Left ventricle myocardium superior (tissue), 1 donor: ENCODE results near the gene STX7. TPM values are rescaled to one million over a fixed set of nuclear protein-coding genes. Genes with fewer than 3 reads are reported as not detected.

Experiments
- ATAC-seq: fragments of 200-7000 bp; cut with Tn5 transposase; one replicate; pipeline ENCODE4 v1.9.1; 2020; ENCODE audit warnings: mild to moderate bottlenecking, moderate library complexity
- DNase-seq: peaks from one replicate; pipeline ENCODE4 v3.0.0-alpha.2; 2020
- intact Hi-C: fragments of 100-400 bp; cut with micrococcal nuclease; formaldehyde crosslinking; loops from one replicate; pipeline ENCODE4 v1.11.0; 2022
- total RNA-seq: library from RNA; stranded (reverse); fragmentation: NEBNext Ultra II Directional; extraction: Animal tissue kit (Norgen Biotek cat#: 25700); gene quantifications from one replicate; pipeline ENCODE4 v1.2.1, GENCODE V29; 2021
- donor health status: DM: no; HTN: yes; CAD: no; lungs with severe emphysema.

Gene STX7
- total RNA-seq, 1 donor from 2014 or later, result 59.0 TPM

DNA sequence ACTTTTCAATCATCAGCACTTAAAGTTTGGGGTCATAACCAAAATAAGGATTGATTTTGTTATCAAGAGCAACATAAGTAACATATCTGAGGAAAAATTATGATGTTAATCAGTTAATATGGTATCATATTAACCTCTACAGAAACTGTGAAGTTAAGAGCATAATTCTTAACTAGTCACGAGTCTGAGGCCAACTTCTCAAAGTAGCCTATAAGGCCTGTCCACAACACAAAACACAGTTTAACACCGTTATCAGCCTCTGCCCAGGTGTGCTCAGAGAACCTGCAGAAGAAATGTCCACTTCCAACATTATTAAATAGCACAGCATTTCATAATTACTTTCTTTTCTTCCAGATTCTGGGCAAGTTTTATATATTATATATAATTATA lies 1.1 kb downstream of the STX7 start:
- DNase-seq (no peak), ATAC-seq (no peak)
- intact Hi-C loops, result no loop called here

DNA sequence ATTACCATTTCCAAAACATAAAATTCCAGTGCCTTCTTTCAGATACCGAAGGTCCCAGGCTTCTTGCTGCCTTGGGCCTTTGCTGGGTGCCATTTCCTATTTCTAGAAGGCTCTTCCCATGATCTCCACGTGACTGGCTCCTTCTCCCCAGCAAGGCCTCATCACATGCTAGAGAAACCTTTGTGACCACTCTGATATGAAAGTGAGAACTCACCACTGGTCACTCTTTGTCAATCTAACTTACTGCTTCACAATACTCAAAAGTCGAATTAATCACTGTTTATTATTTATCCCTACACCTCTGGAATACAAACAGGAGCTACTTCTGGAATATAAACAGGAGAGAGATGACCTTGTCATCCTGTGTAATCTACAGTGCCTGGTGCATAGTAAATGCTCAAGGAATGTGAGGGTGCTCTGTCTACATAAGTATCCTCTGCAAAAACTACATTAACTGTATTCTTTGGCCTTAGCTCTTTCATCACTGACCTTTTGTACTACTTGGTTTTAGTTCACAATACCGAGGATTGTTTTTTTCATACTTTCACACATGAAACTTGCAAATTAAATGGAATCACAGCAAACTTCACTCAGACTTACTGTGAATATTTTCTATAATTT lies 1.6 kb downstream of the STX7 start:
- DNase-seq (no peak), ATAC-seq (no peak)
- intact Hi-C loops, result no loop called here

DNA sequence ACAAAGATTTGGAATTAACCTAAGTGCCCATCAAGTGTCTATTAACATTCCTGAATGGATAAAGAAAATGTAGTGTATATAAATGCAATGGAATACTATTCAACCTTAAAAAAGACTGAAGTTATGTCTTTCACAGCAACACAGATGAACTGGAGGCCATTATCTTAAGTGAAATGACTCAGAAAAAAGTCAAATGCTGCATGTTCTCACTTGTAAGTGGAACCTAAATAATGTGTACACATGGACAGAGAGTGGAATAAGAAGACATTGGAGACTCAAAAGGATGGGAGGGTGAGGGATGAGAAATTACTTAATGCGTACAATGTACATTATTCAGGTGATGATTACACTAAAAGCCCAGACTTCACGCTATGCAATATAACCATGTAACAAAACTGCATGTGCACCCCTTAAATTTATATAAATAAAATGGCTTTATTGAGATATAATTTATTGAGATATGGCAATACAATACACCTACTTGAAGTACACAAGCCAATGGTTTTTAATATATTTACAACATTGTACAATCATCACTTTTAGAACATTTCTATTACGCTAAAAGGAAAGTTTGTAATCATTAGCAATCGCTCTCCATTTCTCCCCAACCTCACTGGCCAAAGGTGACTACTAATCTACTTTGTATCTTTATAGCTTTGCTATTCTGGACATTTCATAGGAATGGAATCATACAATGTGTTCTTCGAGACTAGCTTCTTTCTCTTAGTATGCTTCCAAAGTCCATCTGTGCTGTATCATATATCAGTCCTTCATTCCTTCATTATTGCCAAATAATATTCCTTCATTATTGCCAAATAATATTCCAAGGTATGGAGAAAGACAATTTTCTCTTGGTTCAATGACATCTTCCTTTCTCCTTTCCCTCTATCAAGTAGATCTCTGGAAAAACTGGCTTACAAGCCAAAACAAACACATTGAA lies 5.8 kb downstream of the STX7 start:
- intact Hi-C loops, result no loop called here
- ATAC-seq (no peak), DNase-seq (no peak)

DNA sequence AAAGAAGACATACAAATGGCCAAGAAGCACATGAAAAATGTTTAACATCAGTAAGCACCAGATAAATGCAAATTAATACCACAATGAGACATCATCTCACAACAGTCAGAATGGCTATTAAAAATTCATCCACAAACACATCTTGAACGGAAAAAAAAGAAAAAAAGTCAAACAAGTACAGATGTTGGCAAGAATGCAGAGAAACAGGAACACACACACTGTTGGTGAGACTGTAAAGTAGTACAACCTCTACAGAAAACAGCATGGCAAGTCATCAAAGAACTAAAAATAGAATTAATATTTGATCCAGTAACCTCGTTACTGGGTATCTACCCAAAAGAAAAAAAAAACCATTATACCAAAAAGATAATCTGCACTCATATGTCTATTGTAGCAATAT lies 6.5 kb downstream of the STX7 start:
- DNase-seq (no peak), ATAC-seq (no peak)
- intact Hi-C loops, result no loop called here

DNA sequence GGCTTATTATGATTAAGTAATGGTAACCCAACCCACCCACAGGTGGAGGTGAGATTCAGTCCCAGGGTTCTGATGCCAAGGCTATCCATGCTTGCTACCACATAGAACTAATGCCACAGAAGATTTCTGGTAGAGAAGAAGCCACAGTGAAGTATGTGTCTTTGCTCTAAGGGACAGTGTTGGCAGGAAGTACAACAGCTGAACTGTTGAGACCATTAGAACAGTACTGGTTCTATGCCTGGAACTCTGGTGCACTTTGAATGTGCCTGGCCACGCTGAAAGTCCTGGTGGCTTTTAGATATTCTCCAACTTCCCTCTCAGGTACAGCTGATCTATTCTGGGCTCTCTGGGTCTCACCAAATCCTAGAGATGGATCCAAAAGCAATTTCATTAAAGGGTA lies 7.8 kb downstream of the STX7 start:
- no peak for ATAC-seq

DNA sequence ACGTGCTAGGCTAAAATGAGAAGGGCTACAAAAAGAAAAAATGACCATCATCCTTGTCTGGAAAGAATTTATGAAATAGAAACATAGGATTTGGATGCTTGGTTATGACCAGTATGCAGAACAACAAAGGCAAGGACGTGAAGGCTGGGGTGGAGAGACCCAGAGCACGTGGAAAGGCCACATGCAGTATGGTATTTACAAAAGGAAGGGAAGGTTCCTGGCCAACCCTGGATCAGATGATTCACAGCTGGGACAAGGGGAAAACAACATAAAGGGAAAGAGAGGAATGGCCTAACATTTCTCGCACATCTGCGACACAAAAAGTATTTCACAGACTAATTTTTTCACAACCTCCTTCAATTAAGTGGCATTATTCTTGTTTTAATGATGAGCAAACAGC lies 8.2 kb downstream of the STX7 start:
- ATAC-seq (peak; percentile 43), DNase-seq (no peak)
- intact Hi-C loops, result no loop called here

More for the DNA sequence above, 7.8 kb downstream of the STX7 start:
- DNase-seq, result no peak
- intact Hi-C loops, result no loop called here

DNA sequence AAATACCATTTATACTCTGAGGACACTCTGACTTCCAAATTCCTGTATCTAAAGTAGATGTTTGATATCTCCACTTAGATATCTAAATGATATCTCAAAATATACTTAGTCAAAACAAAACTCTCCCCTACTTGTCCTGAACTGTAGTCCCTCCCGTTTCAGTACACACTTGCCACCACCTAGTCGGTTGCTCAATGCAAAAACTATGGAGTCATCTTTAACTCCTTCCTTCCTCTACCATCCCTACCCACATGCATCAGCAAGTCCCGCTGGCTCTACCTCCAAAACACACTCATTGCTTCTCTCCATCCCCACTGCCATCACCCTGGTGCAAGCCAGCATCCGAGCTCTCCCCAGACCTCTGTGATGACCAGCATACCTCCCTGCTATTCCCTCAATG lies 13.2 kb downstream of the STX7 start:
- ATAC-seq (peak; percentile 42), DNase-seq (no peak)
- intact Hi-C loops, result no loop called here

DNA sequence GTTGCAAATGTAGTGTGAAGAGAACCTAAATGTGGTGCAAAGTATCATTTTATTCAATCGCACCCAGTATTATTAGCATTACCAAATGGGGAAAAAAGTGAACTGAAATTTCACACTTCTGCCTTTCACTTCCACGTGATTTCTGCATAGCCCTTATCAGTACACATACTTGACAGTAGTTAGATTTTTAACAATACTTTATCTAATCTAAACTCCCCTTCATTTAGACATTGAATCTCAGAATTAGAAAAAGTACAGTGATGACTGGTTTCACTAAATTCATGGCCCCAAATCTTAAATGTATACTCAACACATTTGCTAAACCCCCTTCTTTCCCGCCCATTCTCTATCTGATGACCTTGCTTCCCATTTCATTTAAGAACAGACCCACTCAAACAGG lies 14.3 kb downstream of the STX7 start:
- ATAC-seq (no peak), DNase-seq (no peak)
- intact Hi-C loops, result no loop called here

DNA sequence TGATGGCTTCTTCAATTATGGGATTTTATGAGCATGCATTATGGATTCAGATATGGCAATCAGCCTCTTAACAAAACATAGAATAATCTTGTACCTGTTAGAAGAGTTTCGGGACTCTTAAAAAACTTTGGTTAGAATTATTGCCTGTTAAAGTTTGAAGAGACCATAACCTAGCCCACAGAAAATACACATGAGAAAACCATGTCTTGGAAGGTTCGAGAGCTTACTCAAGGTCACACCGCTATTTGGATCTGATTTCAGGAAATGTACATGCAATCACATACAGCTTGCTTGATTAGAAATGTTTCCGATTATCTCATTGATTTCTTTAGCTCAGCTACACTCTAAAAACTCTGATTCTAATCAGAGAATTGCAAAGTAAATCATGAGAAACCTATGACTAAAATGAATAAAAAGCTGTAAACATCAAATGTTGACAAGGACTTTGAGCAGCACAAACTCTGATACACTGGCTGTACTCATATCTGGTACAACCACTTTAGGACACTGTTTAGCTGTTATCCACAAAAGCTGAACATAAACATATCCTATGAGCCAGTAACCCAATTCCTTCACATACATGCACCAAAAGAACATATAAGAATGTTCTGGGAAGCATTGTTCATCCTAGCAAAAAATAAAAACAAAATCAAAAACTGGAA lies 16.3 kb downstream of the STX7 start:
- intact Hi-C loops, result no loop called here
- ATAC-seq (no peak), DNase-seq (no peak)

DNA sequence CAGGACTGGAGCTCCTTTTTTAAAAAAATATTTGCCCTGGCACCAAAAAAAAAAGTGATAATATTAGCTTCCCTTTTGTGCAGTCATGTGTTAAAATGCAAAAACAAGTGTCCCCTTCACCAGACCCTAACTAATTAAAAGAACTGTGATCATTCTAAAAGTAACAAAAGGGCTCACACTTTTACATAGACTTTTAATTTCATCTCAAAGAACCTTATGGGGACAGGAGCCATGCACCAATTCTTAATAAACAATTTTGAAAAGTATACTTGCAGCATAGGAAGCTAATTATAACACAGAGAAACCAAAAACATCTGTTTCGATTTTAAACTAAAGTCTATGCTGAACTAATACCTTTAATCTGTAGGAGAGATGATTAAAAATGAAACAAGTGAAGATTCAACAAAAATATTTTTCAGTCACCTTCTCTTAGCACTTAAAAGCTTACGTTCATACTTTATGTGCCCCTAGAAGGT lies 17.3 kb downstream of the STX7 start:
- no peak for ATAC-seq
- intact Hi-C loops, result no loop called here
- DNase-seq, result no peak

DNA sequence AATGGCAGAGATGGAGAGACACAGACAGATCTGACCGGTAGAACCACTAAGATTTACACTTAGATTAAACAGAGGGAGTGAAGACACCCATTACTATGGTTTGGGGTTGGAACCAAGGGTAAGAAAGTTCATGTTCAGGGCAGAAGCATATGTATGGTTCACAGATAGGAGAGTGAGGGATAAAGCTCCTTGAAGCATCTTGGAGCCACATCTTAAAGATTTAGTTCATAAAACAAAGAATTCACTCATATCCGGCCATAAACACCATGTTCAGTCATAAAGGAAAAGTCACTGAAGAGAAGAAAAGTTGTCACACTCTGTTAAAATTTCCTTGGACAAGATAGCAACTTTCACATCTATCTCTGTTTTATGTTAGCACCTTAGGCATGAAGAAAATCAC lies 18.0 kb downstream of the STX7 start:
- intact Hi-C loops, result no loop called here
- DNase-seq, result no peak
- no peak for ATAC-seq

DNA sequence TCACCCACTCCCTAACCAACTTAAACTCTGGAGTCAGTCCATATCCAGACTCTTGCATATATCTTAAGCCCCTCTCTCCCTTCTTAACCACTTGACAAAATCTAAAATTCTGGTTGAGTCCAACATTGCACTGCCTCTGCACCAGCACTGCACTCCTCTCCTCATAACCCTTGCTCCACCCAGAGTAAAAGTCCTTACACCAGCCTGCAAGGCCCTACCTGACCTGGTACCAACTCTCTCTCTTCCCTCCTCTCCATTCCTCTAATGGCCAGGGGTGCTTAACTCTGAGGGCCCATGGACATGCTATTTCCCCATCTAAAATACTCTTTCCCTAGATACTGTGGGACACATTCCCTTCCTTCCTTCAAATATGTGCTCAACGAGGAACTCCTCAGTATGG lies 21.0 kb downstream of the STX7 start:
- intact Hi-C loops, result no loop called here
- DNase-seq (no peak), ATAC-seq (no peak)

DNA sequence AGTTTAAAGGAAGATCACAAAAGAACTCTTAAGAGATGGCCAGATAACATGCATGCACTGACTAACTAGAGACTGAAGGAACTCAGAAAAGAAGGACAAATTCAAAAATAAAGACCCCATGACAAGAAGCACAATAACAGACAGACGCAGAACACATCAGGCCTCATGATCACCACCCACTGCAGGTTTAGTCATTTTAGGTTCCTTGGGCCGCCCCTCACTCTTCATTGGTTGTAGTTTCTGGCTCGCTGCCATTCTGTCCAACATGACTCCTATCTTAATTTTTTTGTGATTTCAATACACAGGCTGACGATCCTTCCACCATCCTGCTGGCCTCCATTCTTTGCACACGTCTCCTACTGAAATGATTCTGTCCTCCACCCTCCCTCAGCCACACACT lies 21.6 kb downstream of the STX7 start:
- DNase-seq, result no peak
- intact Hi-C loops, result no loop called here
- peak; percentile 46 for ATAC-seq

DNA sequence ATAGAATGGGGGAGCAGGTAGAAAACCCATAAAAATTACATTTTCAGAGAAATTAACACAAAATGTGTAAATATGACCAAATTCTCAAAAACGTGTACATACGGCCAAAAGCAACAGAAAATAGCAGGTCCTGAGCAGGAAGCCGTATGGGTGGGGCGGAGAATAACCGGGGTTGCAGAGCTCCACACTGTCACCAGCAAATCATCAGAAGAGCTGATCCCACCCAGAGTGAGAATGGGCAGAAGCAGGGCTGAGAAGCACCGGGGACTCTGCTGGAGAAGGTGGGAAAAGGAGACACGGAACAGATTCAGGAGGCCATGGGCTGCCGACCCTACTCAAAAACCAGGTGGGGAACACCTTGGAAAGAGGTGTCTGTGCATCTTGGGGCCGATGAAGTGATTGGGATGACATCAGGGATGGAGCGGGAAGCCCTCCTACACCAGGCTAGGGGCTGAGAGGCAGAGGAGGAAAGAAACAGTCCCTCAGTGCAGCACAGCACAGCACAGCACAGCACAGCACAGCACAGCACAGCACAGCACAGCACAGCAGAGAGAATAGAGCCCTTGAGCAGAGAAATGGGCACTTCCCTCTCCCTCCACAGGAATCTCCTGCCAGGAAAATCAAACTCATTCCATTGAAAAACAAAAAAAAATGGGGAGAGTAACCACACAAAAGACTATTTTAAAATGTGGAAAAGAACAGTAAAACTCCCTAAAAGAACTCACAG lies 22.3 kb downstream of the STX7 start:
- intact Hi-C loops, result no loop called here
- DNase-seq (peak; percentile 33), ATAC-seq (peak; percentile 75)

DNA sequence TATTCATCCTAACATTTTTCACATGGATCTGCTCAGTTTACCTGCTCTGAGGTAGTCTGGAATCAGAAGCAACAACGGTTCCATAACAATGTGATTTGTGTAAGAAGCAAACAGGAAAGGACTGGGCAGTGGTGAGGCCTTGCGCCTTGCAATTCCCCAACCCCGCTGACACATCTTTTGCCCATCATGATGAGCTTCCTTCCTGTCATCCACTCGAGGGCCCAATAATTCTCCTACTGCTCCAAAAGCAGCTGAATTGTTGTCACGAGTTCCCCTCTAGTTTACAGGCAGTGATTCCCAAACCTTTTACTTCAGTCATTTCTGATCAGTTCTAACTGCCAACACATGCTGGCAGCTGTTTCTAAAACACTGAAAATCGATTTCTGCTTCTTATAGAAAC lies 22.9 kb downstream of the STX7 start:
- intact Hi-C loops, result no loop called here
- ATAC-seq (peak; percentile 66), DNase-seq (no peak)

DNA sequence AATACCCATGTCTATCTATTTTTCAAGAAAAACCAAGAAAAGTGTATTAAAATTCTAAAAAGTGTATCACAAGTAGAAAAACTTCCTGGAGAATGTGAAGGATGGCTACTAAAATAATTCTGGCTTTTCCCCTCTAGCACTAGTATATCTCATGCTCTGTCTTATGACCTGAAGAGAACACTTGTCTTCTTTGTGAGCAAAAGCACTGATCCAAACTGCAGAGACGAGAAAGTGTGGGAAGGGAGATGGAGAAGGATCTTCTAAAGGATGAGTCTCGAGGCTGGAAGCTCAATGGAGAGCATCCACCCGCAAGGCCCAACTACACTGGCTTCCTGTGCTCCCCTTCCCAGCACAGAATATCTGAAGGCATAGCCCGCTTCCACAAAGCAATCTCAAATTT lies 23.5 kb downstream of the STX7 start:
- ATAC-seq, result no peak
- intact Hi-C loops, result no loop called here
- DNase-seq, result no peak

DNA sequence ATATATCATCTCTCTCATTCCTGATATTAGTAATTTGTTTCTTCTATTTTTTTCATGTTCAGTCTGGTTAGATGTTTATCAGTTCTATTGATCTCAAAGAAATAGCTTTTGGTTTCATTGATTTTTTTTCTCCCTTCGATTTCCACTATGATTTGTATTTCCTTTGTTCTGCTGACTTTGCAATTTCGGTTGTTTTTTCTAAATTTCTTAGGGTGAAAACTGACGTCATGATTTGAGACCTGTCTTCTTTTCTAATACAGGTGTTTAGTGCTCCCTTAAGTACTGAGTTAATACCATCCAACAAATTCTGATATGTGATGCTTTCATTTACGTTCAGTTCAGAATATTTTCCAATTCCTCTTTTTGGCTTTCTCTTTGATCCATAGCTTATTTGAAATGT lies 25.2 kb downstream of the STX7 start:
- intact Hi-C loops, result no loop called here
- no peak for DNase-seq
- no peak for ATAC-seq

DNA sequence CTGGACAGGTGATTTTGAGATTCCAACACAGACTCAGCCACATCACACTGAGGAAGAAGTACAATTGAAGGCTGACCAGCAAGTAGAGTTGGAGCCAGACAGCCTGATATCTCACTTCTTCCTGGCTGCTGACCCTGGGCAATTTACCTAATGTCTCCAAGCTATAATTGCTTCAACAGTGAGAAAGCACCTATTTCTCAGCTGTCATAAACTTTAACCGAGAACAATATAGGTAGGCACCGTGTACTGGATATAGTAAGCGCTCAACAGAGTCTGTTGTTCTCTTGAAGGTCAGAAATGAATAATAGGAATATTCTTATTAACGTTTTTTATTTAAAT lies 28.3 kb downstream of the STX7 start:
- ATAC-seq (no peak), DNase-seq (no peak)
- intact Hi-C loops, result loop anchor here (2.0 to 5.0 kb wide), 2 partner anchors 187 to 206 kb away; no protein-coding TSS in a partner anchor

DNA sequence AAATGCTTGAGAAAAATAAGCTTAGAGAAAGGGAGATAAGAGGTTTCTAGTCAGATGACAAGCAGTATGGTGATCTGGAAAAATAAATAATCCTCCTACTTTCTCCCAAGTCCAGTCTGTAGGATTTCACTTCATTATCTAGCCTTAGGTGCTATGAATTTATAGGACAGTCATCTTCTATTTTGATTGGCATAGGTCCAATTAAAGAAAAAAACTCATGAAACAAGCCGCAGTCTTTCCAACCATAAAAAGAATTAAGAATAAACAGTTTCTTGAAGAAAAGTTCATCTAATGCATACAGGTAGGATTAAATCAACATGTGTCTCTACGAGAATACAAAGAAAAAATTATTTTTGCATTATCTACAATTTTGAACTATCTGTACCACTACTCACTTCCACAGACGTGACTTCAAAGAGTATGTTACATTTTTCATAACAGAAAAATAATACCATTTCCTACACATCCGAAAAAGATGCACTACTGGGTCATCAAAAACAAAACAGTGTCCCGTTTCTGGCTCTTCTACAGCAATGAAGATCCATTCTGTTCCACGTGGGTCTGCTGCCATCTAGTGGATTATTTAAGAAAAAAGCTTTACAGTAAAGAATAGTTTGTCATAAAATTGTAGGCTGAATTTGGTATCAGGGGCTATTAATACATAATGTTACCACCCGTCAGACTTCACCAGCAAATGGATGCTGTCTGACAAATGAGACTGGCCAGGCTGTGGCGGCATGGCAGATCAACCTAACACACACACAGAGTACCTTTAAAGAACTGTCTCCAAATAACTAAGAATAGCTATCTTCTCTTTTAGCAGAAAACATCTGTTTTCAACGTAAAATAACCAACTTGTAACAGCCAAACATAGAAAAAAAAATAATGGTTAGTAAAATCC lies 28.9 kb downstream of the STX7 start:
- no peak for DNase-seq
- intact Hi-C loops, result loop anchor here (2.0 to 5.0 kb wide), 2 partner anchors 187 to 205 kb away; no protein-coding TSS in a partner anchor
- ATAC-seq, result peak; percentile 78
